Subcutaneous abdominal adipose tissue (tissue), 5 donors: Measurements from ENCODE around the gene RYR1.
"Not testable (repeated sequence)": the region's sequence is repeated elsewhere in the genome, so short reads cannot be mapped to it uniquely, and the experiment has no call there.

ENCODE experiments used
- H3K27ac ChIP-seq: one replicate; pipeline ENCODE4 v1.7.0; 2013; ENCODE audit warnings: low read depth, mild to moderate bottlenecking, inconsistent platforms, low read length, moderate library complexity
- H3K27me3 ChIP-seq, 5 donors: one replicate each; pipeline ENCODE4 v1.7.0; 2013; ENCODE audit warnings: low read length in 5 of 5, inconsistent platforms in 1 of 5; ENCODE audit not compliant: control insufficient read depth in 5 of 5, insufficient read depth in 4 of 5
- H3K36me3 ChIP-seq, 5 donors: one replicate each; pipeline ENCODE4 v1.7.0; 2013; ENCODE audit warnings: low read length in 5 of 5; ENCODE audit not compliant: control insufficient read depth in 5 of 5, insufficient read depth in 5 of 5
- H3K4me1 ChIP-seq, 5 donors: one replicate each; pipeline ENCODE4 v1.7.0; 2013; ENCODE audit warnings: low read length in 5 of 5, mild to moderate bottlenecking in 3 of 5, moderate library complexity in 1 of 5; ENCODE audit not compliant: control insufficient read depth in 5 of 5, insufficient read depth in 5 of 5
- H3K4me3 ChIP-seq, 5 donors: one replicate each; pipeline ENCODE4 v1.7.0; 2013; ENCODE audit warnings: low read length in 5 of 5, low read depth in 1 of 5
- H3K9ac ChIP-seq, 5 donors: one replicate each; pipeline ENCODE4 v1.7.0; 2013; ENCODE audit warnings: low read length in 5 of 5, mild to moderate bottlenecking in 4 of 5, moderate library complexity in 3 of 5
- H3K9me3 ChIP-seq, 5 donors: one replicate each; pipeline ENCODE4 v1.7.0; 2013; ENCODE audit warnings: low read length in 5 of 5; ENCODE audit not compliant: control insufficient read depth in 5 of 5
- donor health status: healthy.
- donor health status: healthy.
- donor health status: healthy.
- donor health status: healthy.
- donor health status: healthy.

RYR1 gene

DNA sequence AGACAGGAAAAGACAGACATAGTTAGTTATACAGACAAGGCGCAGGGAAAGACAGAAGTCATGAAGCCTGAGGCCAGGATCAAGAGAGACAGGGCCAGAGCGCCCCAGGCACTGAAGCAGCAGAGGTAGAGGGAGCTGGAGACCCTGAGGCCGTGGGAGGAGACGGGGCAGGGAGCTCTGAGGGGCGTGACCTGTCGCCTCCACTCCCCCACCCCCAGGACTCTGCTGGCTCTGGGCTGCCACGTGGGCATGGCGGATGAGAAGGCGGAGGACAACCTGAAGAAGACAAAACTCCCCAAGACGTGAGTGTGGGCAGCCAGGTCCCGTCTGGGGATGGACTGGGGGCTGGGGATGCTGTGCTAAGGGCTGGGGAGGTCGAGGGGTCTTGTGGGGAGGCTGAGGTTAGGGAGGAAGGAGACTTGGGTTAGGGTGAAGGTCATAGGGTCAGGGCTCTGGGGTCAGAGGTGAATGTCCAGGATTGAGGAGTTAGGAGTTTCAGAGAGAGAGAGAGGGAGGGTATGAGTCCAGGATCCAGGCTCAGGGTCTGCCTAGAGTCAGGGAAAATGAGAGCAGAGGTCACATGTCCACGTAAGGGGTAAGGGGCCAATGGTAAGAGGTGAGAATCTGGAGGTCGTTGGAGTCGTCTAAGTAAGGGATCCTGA is 31.1 kb downstream of the RYR1 start:
- H3K36me3 ChIP-seq = peaks cover 0 to 36% (median 0%) of the 10 kb centered on the region in 5 donors
- no peak overlapping the region for H3K4me3 ChIP-seq
- H3K9me3 ChIP-seq = peaks cover 0 to 4% (median 0%) of the 10 kb centered on the region in 5 donors
- no peak overlapping the region for H3K9ac ChIP-seq
- peaks cover 0 to 11% (median 4%) of the 10 kb centered on the region in 5 donors for H3K27me3 ChIP-seq
- H3K4me1 ChIP-seq = no peaks in the 10 kb centered on the region
- H3K27ac ChIP-seq = no peak overlapping the region

DNA sequence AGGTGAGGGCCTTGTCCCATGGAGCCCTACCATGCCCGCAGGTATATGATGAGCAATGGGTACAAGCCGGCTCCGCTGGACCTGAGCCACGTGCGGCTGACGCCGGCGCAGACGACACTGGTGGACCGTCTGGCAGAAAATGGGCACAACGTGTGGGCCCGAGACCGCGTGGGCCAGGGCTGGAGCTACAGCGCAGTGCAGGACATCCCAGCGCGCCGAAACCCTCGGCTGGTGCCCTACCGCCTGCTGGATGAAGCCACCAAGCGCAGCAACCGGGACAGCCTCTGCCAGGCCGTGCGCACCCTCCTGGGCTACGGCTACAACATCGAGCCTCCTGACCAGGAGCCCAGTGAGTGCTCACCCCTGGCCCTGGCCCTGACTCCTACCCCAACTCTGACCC is 32.6 kb downstream of the RYR1 start:
- Histone ChIP-seq H3K9me3 (peaks cover 0 to 4% (median 0%) of the 10 kb centered on the region in 5 donors), H3K27me3 (peaks cover 0 to 10% (median 4%) of the 10 kb centered on the region in 5 donors)

DNA sequence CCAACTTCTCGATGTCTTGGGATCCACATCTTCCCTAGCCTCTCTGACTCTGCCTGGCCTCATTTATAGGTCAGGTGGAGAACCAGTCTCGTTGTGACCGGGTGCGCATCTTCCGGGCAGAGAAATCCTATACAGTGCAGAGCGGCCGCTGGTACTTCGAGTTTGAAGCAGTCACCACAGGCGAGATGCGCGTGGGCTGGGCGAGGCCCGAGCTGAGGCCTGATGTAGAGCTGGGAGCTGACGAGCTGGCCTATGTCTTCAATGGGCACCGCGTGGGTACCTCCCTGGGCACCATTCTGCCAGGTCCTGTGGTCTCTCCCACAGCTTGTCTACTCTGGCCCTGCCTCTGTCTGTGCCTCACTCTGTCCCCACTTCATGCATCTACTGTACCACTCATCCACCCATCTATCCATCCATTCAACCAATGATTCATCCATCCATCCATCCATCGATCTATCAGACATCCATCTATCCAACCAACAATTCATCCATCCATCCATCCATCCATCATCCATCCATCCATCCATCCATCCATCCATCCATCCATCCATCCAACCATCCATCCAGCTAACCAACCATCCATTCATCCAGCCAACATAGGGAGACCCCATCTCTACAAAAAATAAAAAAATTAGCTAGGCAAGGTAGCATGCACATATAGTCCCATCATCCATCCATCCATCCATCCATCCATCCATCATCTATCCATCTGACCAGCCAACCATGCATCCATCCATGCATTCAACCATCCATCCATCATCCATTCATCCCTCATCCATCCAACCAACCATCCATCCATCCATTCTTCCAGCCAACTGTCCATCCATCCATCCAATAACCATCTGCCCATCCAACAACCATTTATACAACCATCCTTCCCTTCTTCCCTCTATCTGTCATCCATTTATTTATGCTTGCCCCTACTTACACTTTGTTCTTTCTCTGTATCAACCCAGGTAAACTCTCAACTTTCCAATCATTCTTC is 34.3 kb downstream of the RYR1 start:
- H3K4me3 ChIP-seq = no peak overlapping the region
- H3K4me1 ChIP-seq = no peaks in the 10 kb centered on the region
- H3K9ac ChIP-seq = no peak overlapping the region
- peaks cover 0 to 7% (median 4%) of the 10 kb centered on the region in 5 donors for H3K27me3 ChIP-seq
- peaks cover 0 to 4% (median 0%) of the 10 kb centered on the region in 5 donors for H3K9me3 ChIP-seq
- no peak overlapping the region for H3K27ac ChIP-seq
- H3K36me3 ChIP-seq = peaks cover 0 to 35% (median 0%) of the 10 kb centered on the region in 5 donors

More for the DNA sequence above, 32.6 kb downstream of the RYR1 start:
- H3K4me3 ChIP-seq = no peak overlapping the region
- no peak overlapping the region for H3K27ac ChIP-seq
- H3K4me1 ChIP-seq = no peaks in the 10 kb centered on the region
- H3K9ac ChIP-seq = no peak overlapping the region
- peaks cover 0 to 35% (median 0%) of the 10 kb centered on the region in 5 donors for H3K36me3 ChIP-seq

DNA sequence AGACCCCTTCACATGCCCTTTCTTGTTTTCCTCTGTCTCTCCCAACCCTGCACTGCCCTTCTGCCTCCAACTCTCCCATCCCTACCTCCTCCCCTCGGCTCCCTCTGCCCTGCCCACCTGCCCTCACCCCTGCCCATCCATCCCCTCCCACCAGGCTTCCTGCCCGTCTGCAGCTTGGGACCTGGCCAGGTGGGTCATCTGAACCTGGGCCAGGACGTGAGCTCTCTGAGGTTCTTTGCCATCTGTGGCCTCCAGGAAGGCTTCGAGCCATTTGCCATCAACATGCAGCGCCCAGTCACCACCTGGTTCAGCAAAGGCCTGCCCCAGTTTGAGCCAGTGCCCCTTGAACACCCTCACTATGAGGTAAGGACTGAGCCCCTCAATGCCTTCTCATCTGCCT is 35.7 kb downstream of the RYR1 start:
- H3K9ac ChIP-seq = no peak overlapping the region
- no peak overlapping the region for H3K4me3 ChIP-seq
- H3K9me3 ChIP-seq = peaks cover 0 to 4% (median 0%) of the 10 kb centered on the region in 5 donors
- H3K27ac ChIP-seq = no peak overlapping the region
- H3K27me3 ChIP-seq = peaks cover 0 to 7% (median 4%) of the 10 kb centered on the region in 5 donors
- no peaks in the 10 kb centered on the region for H3K4me1 ChIP-seq
- H3K36me3 ChIP-seq = peaks cover 0 to 35% (median 0%) of the 10 kb centered on the region in 5 donors

DNA sequence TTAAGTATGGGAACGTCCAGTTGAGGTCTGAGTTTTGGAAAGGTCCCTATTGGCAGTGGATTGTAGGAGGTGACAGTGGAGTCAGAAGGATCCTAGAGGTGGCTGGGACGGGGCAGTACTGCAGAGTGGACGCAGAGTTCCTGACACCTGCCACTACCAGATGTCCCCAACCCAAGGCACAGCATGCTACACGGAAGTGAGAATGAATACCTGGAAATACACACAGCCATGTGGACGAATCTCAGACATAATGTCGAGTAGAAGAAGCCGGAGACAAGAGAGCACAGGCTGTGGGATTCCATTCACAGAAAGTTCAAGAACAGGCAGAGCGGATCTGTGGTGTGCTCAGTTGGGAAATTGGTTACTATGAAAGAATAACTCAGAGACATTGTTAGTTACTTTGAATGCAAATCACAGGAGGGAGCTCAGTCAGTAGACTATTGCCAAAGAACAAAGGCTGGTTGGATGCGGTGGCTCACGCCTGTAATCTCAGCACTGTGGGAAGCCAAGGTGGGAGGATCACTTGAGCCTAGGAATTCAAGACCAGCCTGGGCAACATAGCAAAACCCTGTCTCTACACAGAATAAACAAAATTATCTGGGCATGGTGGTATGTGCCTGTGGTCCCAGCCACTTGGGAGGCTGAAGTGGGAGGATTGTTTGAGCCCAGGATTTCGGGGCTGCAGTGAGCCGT is 37.4 kb downstream of the RYR1 start:
- Histone ChIP-seq H3K9me3 (peaks cover 0 to 4% (median 0%) of the 10 kb centered on the region in 5 donors), H3K36me3 (peaks cover 0 to 33% (median 0%) of the 10 kb centered on the region in 5 donors), H3K4me3 (no peak overlapping the region), H3K27ac (no peak overlapping the region), H3K4me1 (no peaks in the 10 kb centered on the region), H3K27me3 (peaks cover 0 to 14% (median 7%) of the 10 kb centered on the region in 5 donors), H3K9ac (no peak overlapping the region)

DNA sequence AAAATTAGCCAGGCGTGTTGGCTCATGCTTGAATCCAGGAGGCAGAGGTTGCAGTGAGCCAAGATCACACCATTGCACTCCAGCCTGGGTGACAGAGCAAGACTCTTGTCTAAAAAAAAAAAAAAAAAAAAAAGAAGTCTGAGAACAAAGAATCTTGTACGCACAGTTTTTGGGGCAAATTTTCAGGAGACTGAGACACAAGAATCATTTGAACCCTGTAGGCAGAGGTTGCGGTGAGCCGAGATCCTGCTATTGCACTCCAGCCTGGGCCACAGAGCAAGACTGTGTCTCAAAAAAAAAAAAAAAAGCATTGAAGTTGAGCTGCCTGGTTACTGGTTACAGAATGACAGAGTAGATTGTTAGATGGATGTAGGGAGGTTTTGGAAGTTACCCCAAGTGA is 39.2 kb downstream of the RYR1 start:
- not testable (repeated sequence) for H3K4me1 ChIP-seq, H3K27ac ChIP-seq, H3K4me3 ChIP-seq, H3K9ac ChIP-seq, H3K9me3 ChIP-seq
- H3K36me3 ChIP-seq = peaks cover 0 to 19% (median 0%) of the 10 kb centered on the region in 5 donors
- peaks cover 0 to 16% (median 7%) of the 10 kb centered on the region in 5 donors for H3K27me3 ChIP-seq

DNA sequence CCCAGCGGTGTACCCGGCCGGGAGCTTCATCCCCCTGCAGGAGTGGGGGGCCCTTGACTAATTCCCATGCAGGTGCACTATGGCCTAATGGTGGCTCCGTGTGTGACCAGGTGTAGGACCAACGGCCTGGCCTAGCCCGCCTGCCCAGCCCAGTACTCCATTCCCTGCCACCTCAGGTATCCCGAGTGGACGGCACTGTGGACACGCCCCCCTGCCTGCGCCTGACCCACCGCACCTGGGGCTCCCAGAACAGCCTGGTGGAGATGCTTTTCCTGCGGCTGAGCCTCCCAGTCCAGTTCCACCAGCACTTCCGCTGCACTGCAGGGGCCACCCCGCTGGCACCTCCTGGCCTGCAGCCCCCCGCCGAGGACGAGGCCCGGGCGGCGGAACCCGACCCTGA is 39.7 kb downstream of the RYR1 start:
- Histone ChIP-seq H3K4me1 (no peaks in the 10 kb centered on the region), H3K4me3 (no peak overlapping the region), H3K27me3 (peaks cover 0 to 20% (median 10%) of the 10 kb centered on the region in 5 donors), H3K36me3 (peaks cover 0 to 15% (median 0%) of the 10 kb centered on the region in 5 donors), H3K9ac (no peak overlapping the region), H3K9me3 (no peaks in the 10 kb centered on the region), H3K27ac (no peak overlapping the region)

DNA sequence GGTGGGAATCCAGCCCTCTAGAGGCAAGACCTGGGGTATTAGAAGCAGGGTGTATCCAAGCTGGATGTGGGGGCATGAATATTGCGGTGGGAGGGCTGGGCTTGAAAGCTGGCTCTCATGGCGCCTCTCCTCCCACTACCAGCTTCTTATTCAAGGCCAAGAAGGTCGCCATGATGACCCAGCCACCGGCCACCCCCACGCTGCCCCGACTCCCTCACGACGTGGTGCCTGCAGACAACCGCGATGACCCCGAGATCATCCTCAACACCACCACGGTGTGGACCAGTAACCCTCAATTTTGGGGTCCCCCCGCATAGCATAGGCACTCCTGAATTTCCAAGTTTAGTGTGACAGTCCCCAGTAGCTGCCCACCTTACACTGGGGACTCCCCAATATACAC is 41.7 kb downstream of the RYR1 start:
- Histone ChIP-seq H3K27me3 (peaks cover 0 to 23% (median 6%) of the 10 kb centered on the region in 5 donors), H3K4me3 (no peak overlapping the region), H3K9me3 (no peaks in the 10 kb centered on the region), H3K4me1 (no peaks in the 10 kb centered on the region), H3K9ac (no peak overlapping the region), H3K27ac (no peak overlapping the region), H3K36me3 (peaks cover 0 to 2% (median 0%) of the 10 kb centered on the region in 5 donors)

DNA sequence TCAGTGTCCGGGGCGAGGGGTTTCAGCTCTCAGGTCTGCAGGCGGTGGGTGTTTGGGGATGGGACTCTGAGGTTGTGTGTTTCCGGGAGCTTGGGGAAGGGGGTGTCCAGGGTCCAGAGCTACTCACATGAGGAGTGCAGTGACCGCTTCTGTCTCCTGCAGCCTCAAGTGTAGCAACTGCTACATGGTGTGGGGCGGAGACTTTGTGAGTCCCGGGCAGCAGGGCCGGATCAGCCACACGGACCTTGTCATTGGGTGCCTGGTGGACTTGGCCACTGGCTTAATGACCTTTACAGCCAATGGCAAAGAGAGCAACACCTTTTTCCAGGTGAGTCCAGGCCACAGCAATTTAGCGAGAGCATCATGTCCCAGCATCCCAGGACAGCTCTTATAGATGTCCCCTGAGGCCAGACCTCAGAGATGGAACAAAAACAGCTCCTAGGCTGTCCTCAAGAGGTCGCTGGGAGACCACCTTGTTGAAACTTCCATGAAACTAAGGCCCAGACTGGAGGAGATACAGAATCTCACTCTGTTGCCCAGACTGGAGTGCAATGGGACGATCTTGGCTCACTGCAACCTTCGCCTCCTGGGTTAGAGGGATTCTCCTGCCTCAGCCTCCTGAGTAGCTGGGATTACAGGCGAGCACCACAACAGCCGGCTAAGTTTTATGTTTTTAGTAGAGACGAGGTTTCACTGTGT is 44.9 kb downstream of the RYR1 start:
- no peak overlapping the region for H3K4me3 ChIP-seq
- no peak overlapping the region for H3K9ac ChIP-seq
- H3K27me3 ChIP-seq = peaks cover under 1 to 19% (median 8%) of the 10 kb centered on the region in 5 donors
- peaks cover 0 to 13% (median 0%) of the 10 kb centered on the region in 5 donors for H3K36me3 ChIP-seq
- H3K27ac ChIP-seq = no peak overlapping the region
- H3K9me3 ChIP-seq = no peaks in the 10 kb centered on the region
- H3K4me1 ChIP-seq = no peaks in the 10 kb centered on the region
